ENCODE data around the gene TUBA4A. TPM values are rescaled to one million over a fixed set of nuclear protein-coding genes. Genes with fewer than 3 reads are reported as not detected.

Gene TUBA4A
- total RNA-seq, 6 donors from 2014 or later: 17.8 to 52.1 (median 40.3) TPM

GRCh38 chr2:219221957-219222518 lies 31.7 kb downstream of the TUBA4A start:
- H3K9me3 ChIP-seq: no peaks in the 10 kb centered on the region
- TF ChIP-seq POLR2AphosphoS5 (IDR thresholded peaks at IDR 0.05) (no peak), EP300 (IDR thresholded peaks at IDR 0.05) (no peak), CTCF (IDR thresholded peaks at IDR 0.05) (no peak), POLR2A (IDR thresholded peaks at IDR 0.05) (no peak)
- no peak for ATAC-seq (ENCODE audit: low FRiP score in 2 of 2)
- peak in 1 of 2 donors; percentile 62 for DNase-seq
- H3K4me1 ChIP-seq: peaks cover 22 to 40% (median 25%) of the 10 kb centered on the region in 4 donors
- H3K27me3 ChIP-seq: no peaks in the 10 kb centered on the region
- 93 to 98% methylated on average over 6 to 16 of the region's 16 CpGs for WGBS, 2 donors
- H3K4me3 ChIP-seq: no peak overlapping the region
- no peak overlapping the region for H3K27ac ChIP-seq
- H3K36me3 ChIP-seq: peaks cover 46 to 77% (median 66%) of the 10 kb centered on the region in 4 donors

- Histone ChIP-seq H3K27me3 (no peaks in the 10 kb centered on the region), H3K4me1 (peaks cover 20 to 38% (median 29%) of the 10 kb centered on the region in 4 donors), H3K4me3 (no peak overlapping the region), H3K9me3 (no peaks in the 10 kb centered on the region), H3K36me3 (peaks cover 46 to 65% (median 60%) of the 10 kb centered on the region in 4 donors), H3K27ac (no peak overlapping the region)
- 83 to 92% methylated on average over 16 to 19 of the region's 19 CpGs for WGBS, 2 donors
- DNase-seq (peak in 1 of 2 donors; percentile 57), ATAC-seq (ENCODE audit: low FRiP score in 2 of 2) (no peak)
- TF ChIP-seq POLR2AphosphoS5 (IDR thresholded peaks at IDR 0.05): no peak
These were observed 32.9 kb downstream of the TUBA4A start for GRCh38 chr2:219220652-219221402.

DNA sequence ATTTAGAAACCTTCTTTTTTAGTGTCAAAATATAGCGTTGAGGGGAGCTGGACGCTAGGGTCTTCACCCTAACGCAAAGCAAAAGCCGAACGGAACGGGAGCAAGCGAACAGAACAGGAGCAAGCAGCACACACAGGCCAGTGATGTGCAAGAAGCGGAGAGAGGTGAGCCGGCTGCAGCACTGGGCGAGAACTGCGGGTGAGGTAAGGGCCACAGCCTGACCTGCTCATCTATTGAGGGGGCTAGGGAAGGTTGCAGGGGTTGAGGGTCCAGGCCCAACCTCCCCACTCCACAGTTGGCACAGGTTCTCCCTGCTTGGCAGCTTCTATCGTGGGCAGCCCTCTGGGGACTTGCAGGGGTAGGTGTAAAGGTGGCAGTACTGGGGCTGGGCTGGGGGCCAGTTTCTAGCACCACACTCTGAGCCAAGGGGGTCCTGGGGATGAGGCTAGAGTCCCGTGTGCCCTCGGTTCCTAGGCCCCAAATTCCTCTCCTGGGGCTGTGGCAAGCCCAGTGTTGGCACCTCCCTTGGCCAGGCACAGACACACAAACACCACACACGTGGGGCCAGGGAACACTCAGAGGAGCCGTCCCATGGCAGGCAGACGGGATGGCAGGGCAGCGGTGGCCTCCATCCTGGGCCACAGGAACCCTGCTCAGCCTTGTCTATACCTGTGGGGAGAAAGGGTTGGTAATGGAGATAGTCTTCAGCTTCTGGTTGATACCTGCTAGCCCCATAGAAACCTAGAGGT lies 33.8 kb downstream of the TUBA4A start:
- Histone ChIP-seq H3K27me3 (no peaks in the 10 kb centered on the region), H3K4me3 (no peak overlapping the region), H3K27ac (peak overlapping the region in 1 of 4 donors; percentile 91), H3K4me1 (peaks cover 20 to 35% (median 29%) of the 10 kb centered on the region in 4 donors), H3K36me3 (peaks cover 45 to 60% (median 54%) of the 10 kb centered on the region in 4 donors), H3K9me3 (no peaks in the 10 kb centered on the region)
- no peak for TF ChIP-seq EP300 (IDR thresholded peaks at IDR 0.05)
- no peak for TF ChIP-seq POLR2A (IDR thresholded peaks at IDR 0.05)
- TF ChIP-seq POLR2AphosphoS5 (IDR thresholded peaks at IDR 0.05): no peak
- no peak for TF ChIP-seq CTCF (IDR thresholded peaks at IDR 0.05)
- ATAC-seq (ENCODE audit: low FRiP score in 2 of 2) (no peak), DNase-seq (peak in 1 of 2 donors; percentile 55)
- WGBS, 2 donors: 90 to 93% methylated on average over 16 of the region's 18 CpGs

DNA sequence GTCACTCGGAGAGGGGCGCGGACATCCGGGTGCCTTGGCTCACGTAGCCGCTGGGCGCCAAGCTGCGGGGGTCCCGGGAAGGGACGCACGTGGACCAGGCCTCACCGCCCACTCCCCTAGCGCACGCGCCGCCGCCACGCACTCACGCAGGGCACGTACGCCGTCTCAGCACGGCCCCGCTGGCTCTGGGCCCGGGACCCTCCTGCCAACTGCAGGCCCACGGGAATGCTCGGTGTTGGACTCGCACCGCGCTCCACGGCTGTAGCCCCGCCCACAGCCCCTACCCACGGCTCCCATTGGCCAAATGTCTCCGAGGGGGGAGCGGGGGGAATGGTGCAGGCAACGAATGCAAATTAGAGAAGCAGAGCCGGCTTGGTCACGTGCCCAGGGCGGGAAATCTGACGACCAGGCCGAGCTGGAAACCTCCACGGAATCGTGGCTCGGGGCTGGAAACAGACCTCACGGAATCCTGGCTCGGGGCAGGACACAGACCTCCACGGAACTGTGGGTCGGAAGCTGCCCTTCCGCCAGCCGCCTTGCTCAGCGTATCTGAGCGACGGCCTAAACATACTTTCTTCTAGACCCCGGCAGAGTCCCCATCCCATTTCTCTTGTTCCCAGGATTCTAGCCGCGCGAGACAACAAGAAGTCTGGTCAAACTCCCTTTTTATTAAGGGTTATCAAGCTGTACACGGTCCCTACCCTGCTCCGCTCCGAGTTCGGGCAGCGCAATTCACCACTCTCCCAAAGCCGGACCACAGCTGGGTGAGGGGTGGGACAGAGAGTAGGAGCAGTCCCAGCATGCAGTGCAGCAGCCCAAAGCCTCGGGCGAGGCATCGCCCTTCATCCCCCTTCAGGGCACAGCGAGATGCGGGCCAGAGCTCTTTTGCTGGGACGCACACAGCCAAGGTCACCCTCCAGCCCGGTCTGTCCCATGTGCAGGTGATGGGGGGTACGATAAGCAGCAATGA lies 34.7 kb downstream of the TUBA4A start, which contains the start of gene ABCB6:
ABCB6 (minus strand) TSS at position 227 of the 970 bp plus-strand sequence. CDS start 285 bp downstream, outside the sequence.
- DNase-seq (peak; percentile 97), ATAC-seq (ENCODE audit: low FRiP score in 2 of 2) (peak; percentile 93 to 95)
- H3K27ac ChIP-seq: peak within 1 kb of the TSS; percentile 82 to 92 (median 90)
- TF ChIP-seq POLR2AphosphoS5 (IDR thresholded peaks at IDR 0.05) (peak in 1 of 2 donors; percentile 80), EP300 (IDR thresholded peaks at IDR 0.05) (no peak), CTCF (IDR thresholded peaks at IDR 0.05) (peak in 2 of 6 experiments; percentile 5 to 18), POLR2A (IDR thresholded peaks at IDR 0.05) (peak in 2 of 4 donors; percentile 58 to 80)
- no peaks in the 10 kb centered on the region for H3K27me3 ChIP-seq
- H3K4me1 ChIP-seq: peaks cover 20 to 35% (median 29%) of the 10 kb centered on the region in 4 donors
- H3K4me3 ChIP-seq: peak within 1 kb of the TSS; percentile 28 to 74 (median 61)
- WGBS, 2 donors: 20 to 22% methylated on average over 18 to 44 of the region's 71 CpGs
- peaks cover 35 to 58% (median 48%) of the 10 kb centered on the region in 4 donors for H3K36me3 ChIP-seq
- H3K9me3 ChIP-seq: no peaks in the 10 kb centered on the region
